ENCODE data around the gene PMP22.

Gene PMP22

DNA sequence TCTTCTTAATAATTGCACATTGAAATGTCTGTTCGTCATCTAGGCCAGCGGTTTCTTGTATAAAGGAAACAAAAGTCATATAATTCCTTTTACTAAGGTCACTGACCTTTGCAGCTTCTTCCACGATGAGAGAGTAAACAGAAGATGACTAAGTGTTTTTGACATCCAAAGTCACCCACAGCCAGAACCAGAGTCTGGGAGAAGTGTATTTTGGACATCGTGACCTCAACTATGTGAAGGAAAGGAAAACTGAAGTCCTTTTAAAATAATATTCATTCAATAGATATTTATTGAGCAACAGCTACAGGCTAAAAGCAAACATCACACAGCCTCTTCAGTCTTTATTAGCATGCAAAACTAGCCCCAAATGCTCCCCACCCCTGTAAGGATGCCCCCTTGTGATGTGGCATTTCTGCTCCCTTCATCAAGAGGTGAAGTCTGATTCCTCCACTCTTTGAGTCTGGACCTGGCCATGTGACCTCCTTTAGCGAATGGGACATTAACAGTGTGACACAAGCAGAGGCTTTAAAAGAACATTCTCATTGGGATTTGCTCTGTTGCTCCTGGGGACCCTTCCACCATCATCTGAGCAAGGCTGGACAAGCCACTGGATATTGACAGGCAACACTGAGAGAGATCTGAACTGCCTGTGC, 8.1 kb upstream of the PMP22 start:
- DNase-seq, result no peak

DNA sequence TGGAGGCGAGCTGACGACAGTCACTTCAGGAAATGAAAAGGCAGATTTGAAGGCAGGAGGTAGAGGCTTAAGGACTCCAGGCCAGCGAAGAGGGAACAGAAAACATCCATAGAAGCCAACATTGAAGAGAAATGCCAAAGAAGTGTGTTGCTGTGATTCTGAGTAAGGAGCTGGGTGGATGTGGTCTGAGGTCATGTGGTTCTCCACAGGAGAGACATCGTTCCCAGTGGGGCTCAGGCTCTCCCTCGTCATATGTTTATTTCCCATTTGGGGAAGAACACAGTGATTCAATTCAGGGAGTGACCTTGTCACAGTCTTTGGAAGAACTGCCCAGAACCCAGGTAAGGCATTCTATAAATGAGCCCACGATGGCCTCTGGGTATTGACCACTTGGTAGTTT, 6.6 kb upstream of the PMP22 start:
- DNase-seq, result no peak

DNA sequence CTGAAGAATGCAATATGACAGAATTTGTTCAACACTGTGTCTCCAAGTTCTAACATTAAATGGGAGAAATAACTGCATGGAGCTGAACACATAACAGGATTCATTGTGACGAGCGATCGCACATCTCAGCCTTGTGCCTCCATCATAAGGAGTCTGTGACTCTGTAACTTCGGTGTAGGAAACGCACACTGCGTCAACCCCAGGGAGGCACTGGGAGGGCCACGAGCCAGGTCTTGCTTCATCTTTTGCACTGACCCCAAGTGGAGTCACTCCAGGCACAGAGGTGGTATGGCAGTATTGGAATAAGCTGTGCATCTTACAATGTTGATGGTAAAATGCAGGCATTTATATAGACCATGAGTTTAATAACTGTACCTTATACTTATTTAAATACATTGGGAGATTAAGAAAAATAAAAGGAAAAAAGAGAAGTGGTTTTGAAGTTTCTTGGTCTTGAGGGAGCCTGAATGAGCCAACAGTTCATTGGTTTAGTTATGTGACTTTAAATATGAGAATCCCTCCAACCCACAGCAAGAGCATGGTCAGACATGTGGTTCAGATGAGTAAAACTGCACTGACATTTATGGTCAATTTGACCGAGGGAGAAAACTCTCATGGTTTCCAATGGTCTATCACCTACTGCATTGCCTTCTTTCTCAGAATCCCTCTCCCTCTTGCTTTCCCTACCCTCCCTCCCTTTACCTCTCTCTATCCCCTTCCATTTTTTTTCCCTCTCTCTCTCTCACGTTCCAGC, 5.7 kb upstream of the PMP22 start:
- DNase-seq, result no peak

- no peak for DNase-seq
Measured at GRCh38 chr17:15269780-15270089, 4.6 kb upstream of the PMP22 start.

GRCh38 chr17:15269087-15269779, 4.1 kb upstream of the PMP22 start:
- DNase-seq, result no peak

DNA sequence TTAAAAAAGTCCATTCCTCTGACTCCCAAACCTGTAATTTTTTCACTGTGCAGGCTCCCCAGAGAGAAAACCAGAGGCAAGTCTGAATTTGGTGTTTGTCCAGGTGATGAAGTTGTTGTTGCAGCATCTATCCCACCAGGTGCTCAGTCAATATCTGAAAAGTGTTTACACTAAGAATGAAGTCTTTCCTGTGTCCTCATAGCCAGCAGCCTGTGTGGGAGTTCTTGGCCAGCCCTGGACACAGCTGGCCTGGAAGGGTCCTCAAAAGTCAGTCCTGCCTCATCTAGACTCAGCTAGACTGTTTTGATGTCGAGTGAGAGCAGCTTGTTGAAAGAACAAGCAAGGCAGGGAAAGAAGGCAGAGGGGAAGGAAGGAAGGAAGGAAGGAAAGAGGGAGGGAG, 3.3 kb upstream of the PMP22 start:
- no peak for DNase-seq

DNA sequence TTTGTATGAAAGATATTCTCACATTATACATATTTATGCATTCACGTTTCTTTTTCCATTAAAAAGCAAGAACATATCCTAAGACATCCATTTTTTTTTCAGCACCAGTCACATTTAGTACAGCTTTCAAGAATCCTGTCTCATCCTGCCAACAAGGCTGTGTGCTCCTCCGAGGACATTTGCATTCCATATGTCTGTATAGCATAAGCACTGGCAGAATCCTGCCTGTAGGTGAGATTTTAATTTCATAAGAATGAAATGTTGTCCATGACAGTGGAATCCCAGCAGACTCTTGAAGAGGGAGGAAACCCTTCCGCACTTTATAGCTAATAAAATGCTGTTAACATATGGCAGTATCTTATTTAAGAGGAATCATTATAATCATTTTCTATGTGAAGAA, 2.9 kb upstream of the PMP22 start:
- DNase-seq, result no peak

DNA sequence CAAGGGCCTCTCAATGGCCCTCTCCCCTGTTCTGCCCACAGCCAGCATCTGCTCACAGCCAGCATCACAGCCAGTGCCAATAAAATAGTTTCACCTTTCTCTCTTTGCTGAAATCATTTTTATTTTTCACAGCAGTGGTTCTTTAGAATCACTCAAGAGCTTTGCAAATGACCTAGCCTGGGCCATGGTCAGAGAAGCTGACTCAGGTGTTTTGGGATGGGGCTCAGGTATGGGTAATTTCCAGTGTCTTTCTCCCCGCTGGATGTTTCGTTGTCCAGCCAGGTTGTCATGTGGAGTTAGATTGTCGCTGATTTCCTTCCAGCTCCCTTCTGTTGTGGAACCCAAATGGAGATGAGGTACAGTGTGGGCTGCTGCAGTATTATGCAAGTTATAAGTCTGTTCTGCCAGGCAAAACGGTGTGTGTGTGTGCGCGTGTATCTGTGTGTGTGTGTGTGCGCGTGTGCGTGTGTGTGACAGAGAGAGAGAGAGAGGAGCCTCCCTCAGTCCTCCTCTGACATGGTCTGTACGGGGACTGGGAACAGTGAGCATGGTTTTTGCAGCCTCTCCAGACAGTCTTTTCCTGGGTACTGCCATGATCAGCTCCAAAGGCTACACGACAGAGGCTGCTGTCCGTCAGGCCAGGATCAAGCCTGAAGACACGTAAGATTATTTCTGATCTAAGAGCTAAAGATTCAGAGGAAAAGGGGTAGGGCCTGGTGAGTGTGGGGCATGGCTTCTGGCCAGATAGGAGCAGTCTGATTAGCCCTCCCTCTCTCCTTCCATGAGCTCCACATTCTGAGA, 1.4 kb upstream of the PMP22 start:
- no peak for DNase-seq

GRCh38 chr17:15264542-15264941, 584 bp downstream of the PMP22 start:
- no peak for DNase-seq

- DNase-seq, result no peak
Measured at GRCh38 chr17:15263680-15264079, 1.4 kb downstream of the PMP22 start.

DNA sequence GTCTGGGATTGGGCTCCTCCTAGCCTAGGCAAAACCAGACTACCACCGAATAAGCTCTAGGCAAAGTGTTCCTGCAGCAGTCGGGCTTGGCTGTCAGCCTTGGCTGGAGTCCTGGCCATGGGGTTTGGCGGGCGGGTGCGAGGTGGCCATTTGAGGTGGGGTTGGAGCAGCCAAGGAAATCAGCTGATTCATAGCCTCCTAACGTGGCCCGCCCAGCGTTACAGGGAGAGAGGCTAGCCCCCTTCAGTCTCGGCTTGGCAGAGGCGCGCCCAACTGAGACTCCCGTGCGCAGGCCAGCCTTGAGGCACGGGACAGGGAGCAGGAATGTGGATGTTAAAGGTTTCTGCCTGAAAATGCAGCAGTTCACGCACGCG, 1.9 kb downstream of the PMP22 start:
- no peak for DNase-seq

DNA sequence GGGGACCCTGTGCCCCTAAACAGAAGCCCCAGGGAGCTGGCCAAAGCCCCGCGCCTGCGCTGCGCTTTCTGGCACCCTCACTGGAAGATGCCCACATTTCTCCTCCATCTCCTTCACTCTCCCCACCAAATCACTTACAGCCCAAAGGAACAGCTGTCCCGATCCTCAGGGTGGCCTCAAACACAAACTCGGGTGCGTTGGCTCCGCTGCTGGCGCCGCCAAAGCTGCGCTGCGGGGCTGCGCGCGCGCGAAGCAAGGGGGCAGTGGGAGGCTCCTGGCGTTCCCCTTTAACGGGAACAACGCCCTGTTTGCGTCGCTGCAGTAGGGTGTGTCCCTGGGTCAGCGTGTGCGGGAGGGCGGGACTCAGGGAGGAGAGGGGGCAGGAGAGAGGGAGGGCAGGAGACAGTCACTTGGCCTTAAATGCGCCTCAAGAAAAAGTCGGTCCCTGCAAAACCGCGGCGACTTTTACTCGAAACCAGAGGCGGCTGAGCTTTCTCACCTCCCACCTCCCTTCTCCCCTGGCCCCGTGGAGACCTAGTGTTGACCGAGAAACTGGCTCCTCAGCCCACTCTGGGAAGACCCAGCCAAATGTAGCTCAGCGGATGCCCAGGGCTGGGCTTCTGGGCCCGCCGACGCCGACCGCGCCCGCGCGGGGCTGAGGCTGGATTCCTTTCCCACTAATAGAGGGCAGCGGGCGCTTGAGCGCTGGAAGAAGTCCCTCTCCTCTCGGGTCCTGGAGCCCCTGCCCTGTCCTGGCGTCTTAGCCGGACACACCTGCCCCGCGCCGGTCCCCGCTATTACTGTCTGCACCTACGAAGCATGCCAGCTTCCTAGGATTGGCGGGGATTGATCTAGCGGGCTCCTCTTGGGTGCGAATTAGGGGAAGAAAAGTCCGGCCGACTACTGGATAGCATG, 2.6 kb downstream of the PMP22 start:
- peak; percentile 60 for DNase-seq

- DNase-seq, result no peak
Measured at GRCh38 chr17:15261802-15262290, 3.3 kb downstream of the PMP22 start.

GRCh38 chr17:15261258-15261801, 3.8 kb downstream of the PMP22 start:
- no peak for DNase-seq

GRCh38 chr17:15260376-15261257, 4.5 kb downstream of the PMP22 start:
- peak; percentile 84 for DNase-seq

GRCh38 chr17:15257796-15258512, 7.2 kb downstream of the PMP22 start:
- DNase-seq, result no peak

DNA sequence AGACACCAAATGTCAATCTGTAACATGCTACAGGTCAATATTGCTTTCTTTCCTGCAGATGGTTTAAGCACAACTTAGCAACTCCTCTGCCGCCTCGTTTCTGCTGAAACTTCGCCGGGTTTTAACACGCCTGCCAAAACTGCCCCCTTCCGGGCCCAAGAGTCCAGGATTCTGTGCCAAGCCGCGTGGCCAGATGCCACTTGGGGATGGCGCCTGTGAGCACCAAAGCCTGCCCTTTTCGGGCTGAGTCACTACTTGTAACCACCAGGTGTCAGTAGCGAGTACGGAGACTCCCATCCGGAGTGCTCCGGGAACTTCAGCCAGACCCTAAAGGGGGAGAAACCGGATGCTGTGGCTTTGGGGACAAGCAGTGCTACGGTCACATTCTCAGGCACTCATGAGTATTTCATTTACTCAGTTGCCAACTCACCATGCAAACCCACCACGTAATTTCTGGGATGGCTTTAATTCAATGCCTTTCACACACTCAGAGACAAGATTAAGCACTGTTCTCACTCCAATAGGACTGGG, 7.8 kb downstream of the PMP22 start:
- DNase-seq, result peak; percentile 83

DNA sequence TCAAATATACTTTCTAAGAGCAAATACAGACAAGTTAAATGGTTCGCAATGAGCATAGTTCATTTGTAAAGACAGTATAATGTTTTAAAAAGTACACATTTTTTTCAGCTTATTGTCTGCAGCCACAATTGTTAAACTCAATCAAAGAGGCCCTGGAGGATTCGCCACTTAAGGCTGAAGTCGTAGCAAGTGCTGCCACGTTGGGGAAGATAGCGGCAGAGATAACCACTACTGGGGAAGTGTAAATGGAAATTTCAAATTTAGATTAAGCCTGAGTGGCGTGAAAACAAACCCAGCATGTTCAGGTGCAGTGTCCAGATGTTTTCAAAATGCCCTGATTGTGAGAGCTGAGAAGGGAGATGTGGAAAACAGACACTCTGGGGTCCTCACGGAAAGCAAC, 8.4 kb downstream of the PMP22 start:
- DNase-seq, result no peak

DNA sequence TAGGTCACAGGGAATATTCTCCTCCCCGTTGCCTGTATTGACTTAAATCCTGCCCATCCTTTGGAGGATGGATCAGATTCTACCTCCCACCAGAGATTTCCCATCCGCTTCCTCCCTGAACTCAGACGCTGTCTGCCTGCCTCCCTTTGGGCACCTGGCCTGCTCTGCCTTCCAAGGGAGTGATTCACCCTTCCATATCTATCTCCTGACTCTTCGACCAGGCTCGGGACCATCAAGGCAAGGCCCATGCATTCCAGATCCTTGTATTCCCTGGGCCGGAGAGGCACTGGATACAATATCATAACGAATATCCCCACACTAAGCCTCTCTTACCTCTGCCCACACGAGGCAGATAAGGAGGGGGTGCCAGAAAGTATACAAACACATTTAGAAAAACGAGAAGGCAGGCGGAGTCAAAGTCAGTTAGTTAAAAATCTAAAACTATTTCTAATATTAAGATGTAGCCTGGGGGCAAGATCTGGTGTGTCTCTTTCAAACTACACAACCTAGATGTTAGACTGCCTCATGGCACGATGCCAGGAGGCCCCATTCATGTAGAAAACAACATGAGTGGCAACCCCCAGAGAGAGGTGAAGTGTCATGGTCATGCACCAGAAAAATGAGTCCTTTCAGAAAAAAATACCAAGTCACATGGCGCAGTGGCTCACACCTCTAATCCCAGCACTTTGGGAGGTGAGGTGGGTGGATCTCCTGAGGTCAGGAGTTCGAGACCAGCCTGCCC, 9.2 kb downstream of the PMP22 start:
- no peak for DNase-seq
